ENCODE measurements around the gene EIF1AY.

- TF ChIP-seq POLR2A (IDR thresholded peaks at IDR 0.05), result no peak
- TF ChIP-seq CTCF (IDR thresholded peaks at IDR 0.05), result no peak
These were observed 15.6 kb upstream of the EIF1AY start for GRCh38 chrY:20559873-20560512.
